NCI-H1092 treated with DMSO at 0.1 percent for 48 hours (cell line): ENCODE data around the gene RNF17.
"Not testable (repeated sequence)": the region's sequence is repeated elsewhere in the genome, so short reads cannot be mapped to it uniquely, and the experiment has no call there.

Experiments
- DNase-seq: peaks from one replicate; lab custom pipeline; 2025; lab: John Stamatoyannopoulos, UW

Gene RNF17

GRCh38 chr13:24763596-24764275 is at the start of gene RNF17:
Gene RNF17, plus strand, starts transcription at chr13:24764169. Its CDS starts 35 bp downstream, at chr13:24764204.
- no peak for DNase-seq

DNA sequence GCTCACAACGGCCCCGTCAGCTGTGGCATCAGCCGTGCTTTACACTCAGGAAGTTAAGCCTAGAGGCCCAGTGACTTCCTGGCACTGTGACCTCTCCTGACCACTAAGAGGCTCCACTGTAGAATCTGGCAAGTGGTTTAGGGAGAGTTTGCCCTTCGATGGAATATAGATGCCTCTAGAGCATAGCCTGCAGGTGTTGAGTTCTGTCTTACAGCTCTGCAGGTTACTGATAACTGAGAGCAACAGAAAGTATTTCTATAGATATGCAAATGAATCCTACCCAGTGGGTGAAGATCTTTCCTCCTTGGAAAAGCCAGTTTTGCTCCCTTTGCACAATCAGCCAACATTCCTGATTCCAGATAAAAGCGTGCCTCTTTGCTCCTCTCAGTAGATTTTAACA is 48.0 kb upstream of the RNF17 start:
- no peak for DNase-seq

GRCh38 chr13:24716446-24716845 is 47.5 kb upstream of the RNF17 start:
- no peak for DNase-seq

- DNase-seq, result no peak
These were observed 46.8 kb upstream of the RNF17 start for GRCh38 chr13:24717217-24717616.

- no peak for DNase-seq
These were observed 45.6 kb upstream of the RNF17 start for GRCh38 chr13:24718192-24718965.

GRCh38 chr13:24719139-24719538 is 44.8 kb upstream of the RNF17 start:
- DNase-seq, result no peak

DNA sequence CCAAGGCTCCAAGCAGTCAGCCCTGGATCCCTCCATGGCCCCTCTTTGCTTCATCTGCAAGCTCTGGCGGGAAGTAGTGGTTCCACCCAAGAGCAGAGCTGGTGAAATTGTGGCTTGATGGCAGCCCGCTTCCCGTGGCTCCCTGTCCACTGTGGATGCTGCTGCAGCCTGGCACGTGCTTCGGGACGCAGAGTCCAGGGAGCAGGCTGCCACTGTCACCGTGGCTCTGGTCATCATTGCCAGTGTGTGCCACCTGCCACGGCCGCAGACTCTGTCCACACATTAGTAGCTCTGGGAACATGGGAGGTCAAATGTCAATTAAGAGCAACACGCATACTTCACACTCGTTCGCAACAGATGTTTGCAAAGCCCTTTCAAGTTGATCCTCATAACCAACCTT is 40.8 kb upstream of the RNF17 start:
- no peak for DNase-seq

DNA sequence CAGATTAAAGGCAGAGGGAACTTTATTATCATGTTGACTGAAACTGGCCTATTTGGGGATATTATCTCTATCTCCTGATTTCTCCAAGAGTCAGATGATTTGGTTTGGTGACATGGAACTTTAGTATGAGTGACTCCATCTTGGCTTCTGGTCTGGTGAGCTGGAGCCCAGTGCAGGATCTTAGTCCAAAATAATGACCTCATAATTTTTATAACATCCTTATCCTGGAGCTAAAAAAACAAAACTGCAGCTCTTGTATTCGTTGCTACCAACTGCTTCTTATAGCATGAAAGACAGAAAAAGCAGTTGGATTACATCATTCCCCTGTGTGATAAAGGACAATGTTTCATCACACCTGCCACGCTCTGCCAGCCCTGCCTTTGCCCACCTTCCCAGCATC is 39.3 kb upstream of the RNF17 start:
- DNase-seq, result no peak

DNA sequence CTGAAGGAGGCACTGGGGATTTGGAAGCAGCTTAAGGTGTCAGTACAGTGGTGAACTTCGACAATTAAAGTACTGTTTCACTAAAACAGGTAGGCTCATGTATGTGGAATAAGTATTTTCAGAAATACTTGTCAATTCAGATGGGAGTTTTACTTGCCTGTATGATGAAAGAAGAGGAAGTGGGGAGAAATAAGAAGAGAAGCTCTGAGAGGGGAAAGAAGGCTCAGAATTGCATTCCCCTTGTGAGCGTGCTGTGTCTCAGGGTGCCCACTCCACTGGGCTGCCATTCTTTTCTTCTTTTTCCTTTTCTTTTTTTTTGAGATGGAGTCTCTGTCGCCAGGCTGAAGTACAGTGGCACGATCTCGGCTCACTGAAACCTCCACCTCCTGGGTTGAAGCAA is 38.6 kb upstream of the RNF17 start:
- no peak for DNase-seq

- DNase-seq, result peak; percentile 77
These were observed 36.0 kb upstream of the RNF17 start for GRCh38 chr13:24727731-24728601.

GRCh38 chr13:24730873-24731567 is 32.9 kb upstream of the RNF17 start:
- DNase-seq, result not testable (repeated sequence)

DNA sequence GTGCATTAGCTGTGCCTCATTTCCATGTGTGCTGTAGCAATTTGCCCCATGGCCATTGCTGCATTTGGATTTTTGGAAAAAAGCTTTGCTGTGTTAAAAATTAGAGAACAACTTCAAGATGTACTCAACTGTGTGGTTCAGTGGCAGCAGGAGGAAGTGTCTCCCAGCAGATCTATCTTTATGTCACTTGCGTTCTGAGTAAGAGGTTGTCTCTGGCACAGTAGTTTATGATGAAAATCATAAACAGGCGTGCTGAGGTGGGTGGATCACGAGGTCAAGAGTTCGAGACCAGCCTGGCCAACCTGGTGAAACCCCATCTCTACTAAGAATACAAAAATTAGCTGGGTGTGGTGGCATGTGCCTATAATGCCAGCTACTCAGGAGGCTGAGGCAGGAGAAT is 29.0 kb upstream of the RNF17 start:
- DNase-seq, result no peak

- no peak for DNase-seq
These were observed 26.9 kb upstream of the RNF17 start for GRCh38 chr13:24737042-24737441.

DNA sequence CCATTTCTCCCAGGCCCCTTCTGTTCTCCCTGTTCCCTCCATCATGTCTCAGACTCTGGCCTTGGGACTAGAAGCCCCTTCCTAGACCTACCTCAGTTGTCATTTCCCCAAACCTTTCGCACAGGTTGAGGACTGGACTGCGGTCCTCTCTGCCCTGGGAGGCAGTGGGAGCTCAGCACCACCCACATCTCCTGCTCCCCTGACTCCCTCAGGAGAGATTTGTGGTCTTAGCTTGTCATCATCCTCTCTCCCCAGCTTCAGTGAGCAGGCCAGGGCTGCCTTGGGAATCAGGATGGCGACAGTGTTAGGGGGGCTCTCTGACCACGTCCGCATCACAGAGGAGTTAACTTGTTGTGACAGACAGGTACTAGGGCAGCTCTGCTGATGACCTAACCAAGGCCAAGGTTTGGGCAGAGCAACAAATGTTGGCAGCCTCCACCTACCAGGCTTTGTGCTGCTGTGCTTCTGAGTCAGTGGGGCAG is 25.6 kb upstream of the RNF17 start:
- DNase-seq, result no peak

DNA sequence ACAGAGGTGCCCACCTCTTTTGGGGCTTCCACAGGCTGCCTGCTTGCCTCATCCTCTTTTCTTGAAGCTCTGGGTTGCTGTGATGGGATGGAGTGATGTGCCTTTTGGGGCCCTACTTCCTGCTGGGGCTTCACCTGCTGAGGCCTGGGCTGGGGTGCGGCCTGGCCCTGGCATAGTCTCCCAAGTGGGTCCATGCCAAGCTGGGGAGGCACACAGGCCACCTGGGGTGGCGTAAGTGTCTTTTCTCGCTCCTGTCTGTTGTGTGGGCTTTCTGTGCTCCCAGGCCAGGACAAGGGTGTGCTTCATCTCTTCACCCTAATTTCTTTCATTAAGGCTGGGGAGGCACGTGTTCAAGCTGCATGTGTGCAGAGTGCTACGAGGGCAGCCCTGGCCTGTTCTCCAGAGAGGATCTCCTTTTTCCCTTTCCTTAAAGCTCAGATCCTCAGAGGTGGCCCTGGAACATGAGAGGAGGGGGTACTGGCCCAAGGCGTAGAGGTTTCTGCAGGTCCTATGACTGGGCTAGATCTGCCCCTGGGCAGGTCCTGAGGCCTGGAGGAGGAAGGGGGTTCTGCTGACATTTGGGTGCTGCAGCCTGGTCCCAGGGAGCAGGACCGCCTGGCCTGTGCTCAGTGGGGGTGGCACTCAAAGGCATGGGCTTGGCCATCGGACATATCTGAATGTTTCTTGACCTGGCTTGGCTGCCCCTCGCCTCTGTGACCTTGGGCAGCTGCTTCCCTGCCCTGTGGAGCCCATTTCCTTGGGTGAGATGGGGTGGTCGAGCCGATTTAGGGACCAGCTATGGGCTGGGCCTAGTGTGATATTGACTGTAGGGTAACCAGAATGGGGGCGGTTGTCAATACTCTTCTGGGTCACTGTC is 23.7 kb upstream of the RNF17 start:
- DNase-seq, result no peak

GRCh38 chr13:24741016-24741662 is 22.8 kb upstream of the RNF17 start:
- DNase-seq, result no peak

DNA sequence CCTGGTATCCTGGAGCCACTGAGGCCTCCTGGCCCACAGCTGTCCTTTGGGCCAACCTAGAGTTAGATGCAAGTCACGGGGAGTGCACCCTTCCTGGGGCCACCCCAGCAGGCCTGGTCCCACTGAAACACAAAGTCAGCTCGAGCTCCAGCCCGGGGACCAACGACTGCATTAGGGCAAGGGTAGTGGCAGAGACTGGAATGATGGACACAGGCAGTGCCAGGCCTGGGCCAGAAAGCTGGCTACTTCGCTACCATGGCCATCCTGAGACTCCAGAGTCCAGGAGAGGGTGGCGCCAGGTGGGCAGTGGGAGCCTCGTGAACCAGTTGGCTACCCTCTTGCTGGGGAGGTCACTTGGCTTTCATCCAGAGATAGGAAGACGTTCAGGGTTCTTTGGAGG is 22.2 kb upstream of the RNF17 start:
- no peak for DNase-seq

DNA sequence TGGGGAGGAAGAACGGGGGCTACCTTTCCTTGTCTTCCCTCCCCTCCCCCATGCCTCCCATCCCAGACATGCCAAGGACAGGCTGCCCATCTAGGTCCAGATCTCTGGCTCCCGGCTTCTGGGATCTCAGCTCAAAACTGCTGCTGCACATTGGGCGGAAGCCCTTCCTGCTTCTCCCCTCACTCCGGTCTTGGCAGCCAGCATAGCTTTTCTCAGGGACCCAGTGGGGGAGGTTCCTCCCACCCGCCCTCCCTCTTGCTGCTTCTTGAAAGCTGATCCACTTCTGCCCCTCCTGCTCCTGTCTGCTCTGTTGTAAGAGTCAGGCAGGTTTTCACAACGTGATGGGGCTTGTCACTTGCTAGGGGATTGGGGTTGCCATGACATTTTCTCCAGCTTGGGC is 21.7 kb upstream of the RNF17 start:
- no peak for DNase-seq

DNA sequence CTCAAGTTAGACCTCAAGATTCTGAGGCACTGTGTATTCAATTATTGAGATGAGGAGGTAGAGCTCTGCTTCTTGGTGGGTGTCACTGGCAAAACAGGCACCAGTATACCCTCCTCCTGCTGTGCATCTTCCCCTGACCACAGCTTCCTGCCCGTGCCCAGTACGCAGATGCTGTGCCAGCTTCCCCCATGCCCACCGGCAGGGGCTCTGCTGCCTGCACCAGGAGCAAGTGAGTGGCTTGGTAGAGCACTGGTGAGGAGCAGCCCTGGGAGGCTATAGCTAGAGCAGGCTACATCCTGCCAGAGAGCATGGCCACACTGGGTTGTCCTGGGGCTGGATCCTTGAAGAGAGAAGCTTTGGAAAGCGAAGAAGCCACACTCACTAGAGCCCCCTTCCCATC is 21.0 kb upstream of the RNF17 start:
- no peak for DNase-seq

DNA sequence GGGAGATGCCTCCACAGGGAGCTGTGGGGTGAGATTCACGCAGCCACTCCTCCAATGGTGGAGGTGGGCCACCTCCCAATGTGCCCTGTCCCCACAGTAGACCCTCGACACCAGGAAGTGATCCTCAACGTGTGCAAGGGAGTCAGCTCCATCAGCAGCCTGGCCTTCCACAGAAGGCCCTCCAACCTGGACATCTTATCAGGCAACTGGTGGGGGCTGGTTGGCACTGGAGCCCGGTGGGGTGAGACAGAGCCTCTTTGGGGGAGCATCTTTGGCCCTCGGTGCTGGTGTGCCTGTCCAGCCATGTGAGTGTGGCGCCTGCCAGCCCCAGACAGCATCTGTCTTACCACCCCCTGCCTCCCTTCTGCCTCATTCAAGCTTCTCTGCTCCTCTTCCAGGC is 19.7 kb upstream of the RNF17 start:
- DNase-seq, result no peak

DNA sequence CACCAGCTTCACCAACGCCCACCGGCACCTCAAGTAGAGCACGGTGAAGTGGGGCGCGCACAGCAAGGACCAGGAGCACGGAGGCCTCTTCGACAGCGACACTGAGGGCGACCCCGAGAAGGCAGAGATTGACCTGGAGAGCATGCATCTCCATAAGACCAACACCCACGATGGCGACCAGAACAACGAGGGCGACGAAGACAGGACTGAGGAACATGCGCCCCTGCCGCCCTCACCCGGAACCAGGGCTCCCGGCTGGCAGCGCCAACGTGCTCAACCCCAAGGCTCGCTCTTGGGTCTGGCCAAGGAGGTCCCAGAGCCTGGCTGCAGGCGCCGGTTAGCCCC is 18.5 kb upstream of the RNF17 start:
- no peak for DNase-seq
